Lung microvascular endothelial cell (primary cell): ENCODE data around the gene GCA. TPM values are rescaled to one million over a fixed set of nuclear protein-coding genes. Genes with fewer than 3 reads are reported as not detected.

ENCODE experiments used
- total RNA-seq: library from RNA; depleted of rRNA; stranded (reverse); fragments of >200 nt; gene quantifications from 2 replicates; pipeline ENCODE4 v1.2.1, GENCODE V29; 2014

GCA gene
- total RNA-seq, 1 donor from 2014 or later, result 5.4 TPM

Other genes starting within 250 kb of the GCA start
- not detected in 2 replicates for gene GCG, start 191.9 kb upstream of the GCA start, total RNA-seq
- gene FAP, start 100.7 kb upstream of the GCA start, total RNA-seq, result under 0.01 and 0.20 TPM in 2 replicates
- 4.1 and 6.3 TPM in 2 replicates for gene IFIH1, start 25.4 kb upstream of the GCA start, total RNA-seq